Caco-2 (cell line): Measurements from ENCODE around the gene NMUR2. TPM values are rescaled to one million over a fixed set of nuclear protein-coding genes. Genes with fewer than 3 reads are reported as not detected.

ENCODE experiments used
- BruUV-seq: library from RNA; stranded (reverse); fragments of 400-500 nt; replicated peaks from 2 replicates; lab custom pipeline; 2021; lab: Mats Ljungman, UMichigan
- CTCF ChIA-PET: fragments of 300-600 bp; sonication (Branson Sonifier 250); formaldehyde crosslinking; loops from one replicate; lab custom pipeline; 2022; ENCODE audit warnings: antibody characterized with exemption; lab: Charles Lee
- POLR2A ChIA-PET: fragments of 300-600 bp; sonication (Branson Sonifier 250); formaldehyde crosslinking; loops from one replicate; lab custom pipeline; 2022; ENCODE audit warnings: antibody characterized with exemption; lab: Charles Lee
- DNase-seq, 2 experiments: peaks; one replicate each; pipeline versions ENCODE4 v3.0.0 to v3.0.0-alpha.2; 2020 to 2022
- H3K27me3 ChIP-seq: replicated peaks from 2 replicates; pipeline ENCODE4 v1.6.0; 2011; ENCODE audit warnings: low read length; ENCODE audit not compliant: control insufficient read depth, insufficient read depth
- H3K36me3 ChIP-seq: 2 replicates; pipeline ENCODE4 v1.5.1; 2011; ENCODE audit warnings: low read length; ENCODE audit not compliant: control insufficient read depth, insufficient read depth
- H3K4me1 ChIP-seq: fragments of 250-450 bp; sonication (Bioruptor Pico); 2 replicates; pipeline ENCODE4 v1.5.1; 2020; ENCODE audit warnings: mild to moderate bottlenecking
- H3K4me3 ChIP-seq: 2 replicates; pipeline ENCODE4 v1.5.1; 2011; ENCODE audit warnings: low read depth, mild to moderate bottlenecking, control low read depth, low read length
- H3K9me3 ChIP-seq: fragments of 250-450 bp; sonication (Bioruptor Pico); 2 replicates; pipeline ENCODE4 v1.5.1; 2020; ENCODE audit warnings: mild to moderate bottlenecking, moderate library complexity
- H3K27ac Mint-ChIP-seq: one replicate; pipeline ENCODE4 v1.8.0; 2022; ENCODE audit warnings: mixed read lengths; ENCODE audit not compliant: unreplicated experiment
- H3K27me3 Mint-ChIP-seq: one replicate; pipeline ENCODE4 v1.8.0; 2022; ENCODE audit warnings: mixed read lengths; ENCODE audit not compliant: insufficient read depth, unreplicated experiment
- H3K36me3 Mint-ChIP-seq: one replicate; pipeline ENCODE4 v1.8.0; 2022; ENCODE audit warnings: mild to moderate bottlenecking, mixed read lengths; ENCODE audit not compliant: insufficient read depth, unreplicated experiment
- H3K4me1 Mint-ChIP-seq: one replicate; pipeline ENCODE4 v1.8.0; 2022; ENCODE audit warnings: low read depth, mixed read lengths; ENCODE audit not compliant: unreplicated experiment
- H3K4me3 Mint-ChIP-seq: one replicate; pipeline ENCODE4 v1.8.0; 2022; ENCODE audit warnings: mild to moderate bottlenecking, moderate library complexity, mixed read lengths; ENCODE audit not compliant: unreplicated experiment
- H3K9me3 Mint-ChIP-seq: one replicate; pipeline ENCODE4 v1.8.0; 2022; ENCODE audit warnings: mixed read lengths; ENCODE audit not compliant: unreplicated experiment
- intact Hi-C: fragments of 100-400 bp; cut with micrococcal nuclease; formaldehyde crosslinking; loops from one replicate; pipeline ENCODE4 v1.10.0; 2022; ENCODE audit not compliant: unreplicated experiment
- total RNA-seq: library from RNA; stranded (reverse); gene quantifications from 2 replicates; pipeline ENCODE4 v1.2.3, GENCODE V29; 2022
- TF ChIP-seq, protein P1 (sequence below), 2 experiments: fragments of 200-600 bp in 1 of 2; IDR thresholded peaks; 1 replicate in 1 of 2; 2 replicates in 1 of 2; pipeline versions ENCODE4 v1.5.1 to v1.8.0; 2011 to 2022; ENCODE audit warnings: antibody characterized with exemption in 1 of 2, control low read depth in 1 of 2, inconsistent platforms in 1 of 2, low read depth in 1 of 2, low read length in 1 of 2, mild to moderate bottlenecking in 1 of 2, moderate library complexity in 1 of 2; ENCODE audit not compliant: insufficient read depth in 1 of 2, severe bottlenecking in 1 of 2, unreplicated experiment in 1 of 2

The NMUR2 gene
- total RNA-seq, 1 experiment from 2014 or later: 0.57 TPM

DNA sequence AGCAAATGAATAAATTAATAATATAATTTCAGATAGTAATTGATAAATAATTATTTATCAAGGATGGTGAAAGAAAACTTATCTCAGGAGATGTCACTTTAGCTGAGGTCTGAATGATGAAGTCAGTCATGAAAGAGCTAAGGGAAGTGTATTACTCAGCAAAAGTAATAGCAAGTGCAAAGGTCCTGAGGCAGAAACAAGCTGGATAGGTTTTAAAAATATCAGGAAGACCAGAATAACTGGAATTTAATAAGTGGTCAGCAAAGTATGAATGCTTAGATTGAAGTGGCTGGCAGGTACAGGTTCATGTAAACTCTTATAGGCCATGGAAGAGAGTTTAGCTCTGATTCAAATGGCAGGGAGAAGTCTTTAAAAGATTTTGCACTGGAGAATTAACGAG lies 1.0 kb upstream of the NMUR2 start:
- intact Hi-C loops: no loop called here
- H3K4me3 ChIP-seq: no peak overlapping the region
- H3K36me3 ChIP-seq: no peaks in the 10 kb centered on the region
- Mint-ChIP-seq H3K27me3 (no peaks in the 10 kb centered on the region), H3K4me1 (no peaks in the 10 kb centered on the region), H3K36me3 (no peaks in the 10 kb centered on the region), H3K9me3 (no peaks in the 10 kb centered on the region), H3K27ac (no peak overlapping the region), H3K4me3 (no peak overlapping the region)
- H3K9me3 ChIP-seq: no peaks in the 10 kb centered on the region
- ChIA-PET POLR2A (no interaction called here), CTCF (no interaction called here)
- H3K4me1 ChIP-seq: no peaks in the 10 kb centered on the region
- TF ChIP-seq, protein P1, sequence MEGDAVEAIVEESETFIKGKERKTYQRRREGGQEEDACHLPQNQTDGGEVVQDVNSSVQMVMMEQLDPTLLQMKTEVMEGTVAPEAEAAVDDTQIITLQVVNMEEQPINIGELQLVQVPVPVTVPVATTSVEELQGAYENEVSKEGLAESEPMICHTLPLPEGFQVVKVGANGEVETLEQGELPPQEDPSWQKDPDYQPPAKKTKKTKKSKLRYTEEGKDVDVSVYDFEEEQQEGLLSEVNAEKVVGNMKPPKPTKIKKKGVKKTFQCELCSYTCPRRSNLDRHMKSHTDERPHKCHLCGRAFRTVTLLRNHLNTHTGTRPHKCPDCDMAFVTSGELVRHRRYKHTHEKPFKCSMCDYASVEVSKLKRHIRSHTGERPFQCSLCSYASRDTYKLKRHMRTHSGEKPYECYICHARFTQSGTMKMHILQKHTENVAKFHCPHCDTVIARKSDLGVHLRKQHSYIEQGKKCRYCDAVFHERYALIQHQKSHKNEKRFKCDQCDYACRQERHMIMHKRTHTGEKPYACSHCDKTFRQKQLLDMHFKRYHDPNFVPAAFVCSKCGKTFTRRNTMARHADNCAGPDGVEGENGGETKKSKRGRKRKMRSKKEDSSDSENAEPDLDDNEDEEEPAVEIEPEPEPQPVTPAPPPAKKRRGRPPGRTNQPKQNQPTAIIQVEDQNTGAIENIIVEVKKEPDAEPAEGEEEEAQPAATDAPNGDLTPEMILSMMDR (IDR thresholded peaks at IDR 0.05; ENCODE audit: insufficient read depth in 1 of 2, low read depth in 1 of 2, low read length in 1 of 2, severe bottlenecking in 1 of 2, unreplicated experiment in 1 of 2): no peak
- H3K27me3 ChIP-seq: no peaks in the 10 kb centered on the region
- DNase-seq: no peak
- no TSS peak for BruUV-seq

DNA sequence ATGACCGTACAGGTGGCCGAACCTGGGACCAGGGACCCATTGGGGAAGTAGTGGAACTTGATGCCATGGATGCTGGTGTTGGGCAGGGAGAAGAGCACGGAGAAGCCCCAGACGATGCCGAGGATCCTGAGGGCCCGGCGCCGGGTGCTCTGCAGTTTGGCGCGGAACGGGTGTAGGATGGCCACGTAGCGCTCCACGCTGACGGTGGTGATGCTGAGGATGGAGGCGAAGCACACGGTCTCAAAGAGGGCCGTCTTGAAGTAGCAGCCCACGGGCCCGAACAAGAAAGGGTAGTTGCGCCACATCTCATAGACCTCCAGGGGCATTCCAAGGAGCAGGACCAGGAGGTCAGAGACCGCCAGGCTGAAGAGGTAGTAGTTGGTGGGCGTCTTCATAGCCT lies 585 bp downstream of the NMUR2 start:
- no peak overlapping the region for H3K4me3 Mint-ChIP-seq
- POLR2A ChIA-PET: interaction anchor here (0.6 kb wide), 1 partner anchor 100 kb away, joined by 3 read pairs; no protein-coding TSS in a partner anchor
- TF ChIP-seq, protein P1 (IDR thresholded peaks at IDR 0.05; ENCODE audit: insufficient read depth in 1 of 2, low read depth in 1 of 2, low read length in 1 of 2, severe bottlenecking in 1 of 2, unreplicated experiment in 1 of 2): no peak
- no peak for DNase-seq
- no peaks in the 10 kb centered on the region for H3K4me1 Mint-ChIP-seq
- Histone ChIP-seq H3K4me1 (no peaks in the 10 kb centered on the region), H3K4me3 (no peak overlapping the region), H3K36me3 (no peaks in the 10 kb centered on the region), H3K27me3 (no peaks in the 10 kb centered on the region), H3K9me3 (no peaks in the 10 kb centered on the region)
- no peak overlapping the region for H3K27ac Mint-ChIP-seq
- CTCF ChIA-PET: no interaction called here
- intact Hi-C loops: no loop called here
- no peaks in the 10 kb centered on the region for H3K9me3 Mint-ChIP-seq
- H3K27me3 Mint-ChIP-seq: no peaks in the 10 kb centered on the region
- H3K36me3 Mint-ChIP-seq: no peaks in the 10 kb centered on the region
- BruUV-seq: no TSS peak

DNA sequence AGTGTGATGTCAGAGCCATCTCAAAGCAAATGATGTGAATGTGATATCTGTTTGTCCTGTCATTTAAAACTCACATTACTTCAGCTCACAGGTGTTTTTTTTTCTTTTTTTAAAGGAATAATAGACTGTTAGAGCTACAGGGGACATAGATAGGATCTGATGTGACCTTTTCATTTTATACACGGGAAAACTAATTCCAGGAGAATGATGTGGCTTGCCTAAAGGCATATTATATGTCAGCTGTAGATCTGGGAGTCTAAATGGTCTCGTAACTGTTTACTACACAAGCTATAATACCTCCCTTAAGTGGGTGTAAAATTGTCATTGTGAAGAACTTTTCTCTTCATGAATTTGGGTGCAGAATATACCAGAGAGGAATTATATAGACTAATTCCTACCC lies 2.0 kb downstream of the NMUR2 start:
- intact Hi-C loops: no loop called here
- ChIA-PET CTCF (no interaction called here), POLR2A (no interaction called here)
- no peak overlapping the region for H3K27ac Mint-ChIP-seq
- no peaks in the 10 kb centered on the region for H3K9me3 Mint-ChIP-seq
- Histone ChIP-seq H3K4me1 (no peaks in the 10 kb centered on the region), H3K4me3 (no peak overlapping the region), H3K9me3 (no peaks in the 10 kb centered on the region), H3K36me3 (no peaks in the 10 kb centered on the region), H3K27me3 (no peaks in the 10 kb centered on the region)
- H3K4me3 Mint-ChIP-seq: no peak overlapping the region
- no TSS peak for BruUV-seq
- TF ChIP-seq, protein P1 (IDR thresholded peaks at IDR 0.05; ENCODE audit: insufficient read depth in 1 of 2, low read depth in 1 of 2, low read length in 1 of 2, severe bottlenecking in 1 of 2, unreplicated experiment in 1 of 2): no peak
- no peaks in the 10 kb centered on the region for H3K36me3 Mint-ChIP-seq
- no peaks in the 10 kb centered on the region for H3K4me1 Mint-ChIP-seq
- no peak for DNase-seq
- H3K27me3 Mint-ChIP-seq: no peaks in the 10 kb centered on the region
